ENCODE results near the gene TNFAIP8. TPM values are rescaled to one million over a fixed set of nuclear protein-coding genes. Genes with fewer than 3 reads are reported as not detected.
A peak's percentile ranks its signal among the peaks of the same experiment; 100 is the strongest.

Gene TNFAIP8
- total RNA-seq (2021), result 7.3 and 8.1 TPM in 2 replicates
- long read RNA-seq, full-length matches to known transcripts, result 46 of 48 reads
- long read RNA-seq, partial matches to known transcripts, result 0 of 48 reads
- long read RNA-seq, other reads (novel, unspliced or antisense), result 2 of 48 reads

- Mint-ChIP-seq H3K36me3 (ENCODE audit: insufficient read depth in 1 of 3, low read depth in 3 of 3) (no peaks in the 10 kb centered on the region), H3K4me1 (peaks cover 68 to 70% of the 10 kb centered on the region in 2 experiments), H3K27me3 (ENCODE audit: low read depth) (peaks cover 21% of the 10 kb centered on the region), H3K27ac (peak within 1 kb of the TSS; percentile 73 to 87 (median 73); a peak in 5 of 7 replicates), H3K9me3 (no peaks in the 10 kb centered on the region), H3K4me3 (peak within 1 kb of the TSS; percentile 86 to 88)
- H3K4ac ChIP-seq (ENCODE audit: low read depth, low read length), result no peak within 1 kb of the TSS
- H3K79me2 ChIP-seq (ENCODE audit: insufficient read depth, low read length), result no peaks in the 10 kb centered on the region
- H4K8ac ChIP-seq (replicated peaks; ENCODE audit: insufficient read length, low read depth, low read length), result no peak within 1 kb of the TSS
- peak within 1 kb of the TSS; percentile 92 for H3K4me2 ChIP-seq (ENCODE audit: insufficient read depth, insufficient read length, low read length)
- no peaks in the 10 kb centered on the region for H3K27me3 ChIP-seq (ENCODE audit: insufficient read depth, low read length)
- DNase-seq, result peak; percentile 59
- H2BK120ac ChIP-seq (ENCODE audit: low read depth, low read length, poor library complexity, severe bottlenecking), result no peak within 1 kb of the TSS
- peak within 1 kb of the TSS; percentile 34 for H2AFZ ChIP-seq (ENCODE audit: low read length)
- H2BK12ac ChIP-seq (ENCODE audit: insufficient read length, low read depth, low read length), result no peak within 1 kb of the TSS
- H4K5ac ChIP-seq (ENCODE audit: insufficient read length, low read depth, low read length), result no peak within 1 kb of the TSS
- TF ChIP-seq, protein P1, sequence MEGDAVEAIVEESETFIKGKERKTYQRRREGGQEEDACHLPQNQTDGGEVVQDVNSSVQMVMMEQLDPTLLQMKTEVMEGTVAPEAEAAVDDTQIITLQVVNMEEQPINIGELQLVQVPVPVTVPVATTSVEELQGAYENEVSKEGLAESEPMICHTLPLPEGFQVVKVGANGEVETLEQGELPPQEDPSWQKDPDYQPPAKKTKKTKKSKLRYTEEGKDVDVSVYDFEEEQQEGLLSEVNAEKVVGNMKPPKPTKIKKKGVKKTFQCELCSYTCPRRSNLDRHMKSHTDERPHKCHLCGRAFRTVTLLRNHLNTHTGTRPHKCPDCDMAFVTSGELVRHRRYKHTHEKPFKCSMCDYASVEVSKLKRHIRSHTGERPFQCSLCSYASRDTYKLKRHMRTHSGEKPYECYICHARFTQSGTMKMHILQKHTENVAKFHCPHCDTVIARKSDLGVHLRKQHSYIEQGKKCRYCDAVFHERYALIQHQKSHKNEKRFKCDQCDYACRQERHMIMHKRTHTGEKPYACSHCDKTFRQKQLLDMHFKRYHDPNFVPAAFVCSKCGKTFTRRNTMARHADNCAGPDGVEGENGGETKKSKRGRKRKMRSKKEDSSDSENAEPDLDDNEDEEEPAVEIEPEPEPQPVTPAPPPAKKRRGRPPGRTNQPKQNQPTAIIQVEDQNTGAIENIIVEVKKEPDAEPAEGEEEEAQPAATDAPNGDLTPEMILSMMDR (conservative IDR thresholded peaks at IDR 0.05), result no peak
- H2BK15ac ChIP-seq (ENCODE audit: low read depth, low read length), result no peak within 1 kb of the TSS
- H2AK5ac ChIP-seq (ENCODE audit: insufficient read length, low read length), result no peak within 1 kb of the TSS
- H3K9ac ChIP-seq (ENCODE audit: extremely low read depth, insufficient read length, low read length), result peak within 1 kb of the TSS; percentile 71
- H3K14ac ChIP-seq (ENCODE audit: insufficient read depth, low read length), result no peak within 1 kb of the TSS
- H2BK20ac ChIP-seq (ENCODE audit: low read depth, low read length, poor library complexity, severe bottlenecking), result no peak within 1 kb of the TSS
- H2BK5ac ChIP-seq (ENCODE audit: insufficient read length, low read length), result no peak within 1 kb of the TSS
- no peak within 1 kb of the TSS for H3K23ac ChIP-seq (ENCODE audit: insufficient read length, low read depth, low read length)
- H4K20me1 ChIP-seq (ENCODE audit: control insufficient read depth, insufficient read depth, insufficient read length), result no peaks in the 10 kb centered on the region
- H3K27ac ChIP-seq (ENCODE audit: insufficient read length, low read depth, low read length), result no peak within 1 kb of the TSS
- no peak within 1 kb of the TSS for H3K56ac ChIP-seq (ENCODE audit: insufficient read length, low read depth, low read length)
- H3K9me3 ChIP-seq (ENCODE audit: control insufficient read depth, low read depth, low read length), result no peaks in the 10 kb centered on the region
- WGBS (ENCODE audit: extremely low coverage, insufficient read length, low lambda C conversion rate), result no CpG with 5 or more reads among the region's 60 CpGs
- H3K23me2 ChIP-seq (ENCODE audit: insufficient read length, low read depth, low read length, poor library complexity, severe bottlenecking), result peaks cover 14% of the 10 kb centered on the region
- peaks cover 16% of the 10 kb centered on the region; the same call in 1 of the 2 replicates for H3K4me1 ChIP-seq (ENCODE audit: insufficient read depth, low read length)
- H3K18ac ChIP-seq (ENCODE audit: insufficient read length, low read depth, low read length), result peak within 1 kb of the TSS; percentile 57
- H3T11ph ChIP-seq (ENCODE audit: low read length), result no peak within 1 kb of the TSS
- no peak within 1 kb of the TSS for H4K91ac ChIP-seq (ENCODE audit: insufficient read length, low read depth, low read length)
- H3K79me1 ChIP-seq (ENCODE audit: insufficient read depth, low read depth, low read length, poor library complexity, severe bottlenecking), result no peaks in the 10 kb centered on the region
Measured at GRCh38 chr5:119355685-119356611, at the start of gene TNFAIP8. Gene TNFAIP8 (plus strand): TSS chr5:119356019. CDS start chr5:119356091, 72 bp downstream.

Data from H9 (cell line).